Calu3 (cell line): ENCODE data around the gene OAS1. TPM values are rescaled to one million over a fixed set of nuclear protein-coding genes. Genes with fewer than 3 reads are reported as not detected.

Experiments used
- BruUV-seq: library from RNA; stranded (reverse); fragments of 400-500 nt; replicated peaks from 2 replicates; lab custom pipeline; 2021; lab: Mats Ljungman, UMichigan
- CTCF ChIA-PET: fragments of 300-600 bp; sonication (Branson Sonifier 250); formaldehyde crosslinking; loops from one replicate; lab custom pipeline; 2022; ENCODE audit warnings: antibody characterized with exemption; lab: Charles Lee
- DNase-seq: peaks from one replicate; pipeline ENCODE4 v3.0.0; 2022
- H3K27ac Mint-ChIP-seq: one replicate; pipeline ENCODE4 v1.8.0; 2022; ENCODE audit warnings: mixed read lengths; ENCODE audit not compliant: unreplicated experiment
- H3K27me3 Mint-ChIP-seq: one replicate; pipeline ENCODE4 v1.8.0; 2022; ENCODE audit warnings: mixed read lengths; ENCODE audit not compliant: unreplicated experiment
- H3K36me3 Mint-ChIP-seq: one replicate; pipeline ENCODE4 v1.8.0; 2022; ENCODE audit warnings: mild to moderate bottlenecking, moderate library complexity, mixed read lengths; ENCODE audit not compliant: insufficient read depth, unreplicated experiment
- H3K4me1 Mint-ChIP-seq: one replicate; pipeline ENCODE4 v1.8.0; 2022; ENCODE audit warnings: mild to moderate bottlenecking, low read depth, mixed read lengths; ENCODE audit not compliant: unreplicated experiment
- H3K4me3 Mint-ChIP-seq: one replicate; pipeline ENCODE4 v1.8.0; 2022; ENCODE audit warnings: mild to moderate bottlenecking, low read depth, moderate library complexity, mixed read lengths; ENCODE audit not compliant: unreplicated experiment
- H3K9me3 Mint-ChIP-seq: one replicate; pipeline ENCODE4 v1.8.0; 2022; ENCODE audit warnings: low read depth, mixed read lengths; ENCODE audit not compliant: unreplicated experiment
- CTCF ChIP-seq: fragments of 200-600 bp; IDR thresholded peaks from one replicate; pipeline ENCODE4 v1.8.0; 2022; ENCODE audit warnings: antibody characterized with exemption; ENCODE audit not compliant: unreplicated experiment
- intact Hi-C: fragments of 100-400 bp; cut with micrococcal nuclease; formaldehyde crosslinking; loops from one replicate; pipeline ENCODE4 v1.10.0; 2022; ENCODE audit not compliant: unreplicated experiment
- total RNA-seq: library from RNA; stranded (reverse); gene quantifications from 2 replicates; pipeline ENCODE4 v1.2.3, GENCODE V29; 2022

The OAS1 gene
- total RNA-seq, 1 experiment from 2014 or later = 170 TPM

GRCh38 chr12:112887550-112887949, 19.2 kb upstream of the OAS1 start:
- intact Hi-C loops = no loop called here
- Mint-ChIP-seq H3K4me3 (no peak overlapping the region), H3K27ac (no peak overlapping the region), H3K4me1 (no peaks in the 10 kb centered on the region), H3K27me3 (peaks cover 92% of the 10 kb centered on the region), H3K36me3 (no peaks in the 10 kb centered on the region), H3K9me3 (no peaks in the 10 kb centered on the region)
- no peak for TF ChIP-seq CTCF
- no peak for DNase-seq
- CTCF ChIA-PET = interaction anchor here (0.5 kb wide), 1 partner anchor 220 kb away, joined by 3 read pairs; no protein-coding TSS in a partner anchor
- no TSS peak for BruUV-seq

- Mint-ChIP-seq H3K4me1 (no peaks in the 10 kb centered on the region), H3K27me3 (peaks cover 66% of the 10 kb centered on the region), H3K27ac (no peak overlapping the region), H3K9me3 (no peaks in the 10 kb centered on the region), H3K4me3 (no peak overlapping the region), H3K36me3 (no peaks in the 10 kb centered on the region)
- intact Hi-C loops = no loop called here
- no peak for TF ChIP-seq CTCF
- no TSS peak for BruUV-seq
- DNase-seq = no peak
- CTCF ChIA-PET = interaction anchor here (0.7 kb wide), 1 partner anchor 197 kb away, joined by 3 read pairs; no protein-coding TSS in a partner anchor
Measured at GRCh38 chr12:112891093-112892024, 15.4 kb upstream of the OAS1 start.

- no peak for TF ChIP-seq CTCF
- CTCF ChIA-PET = interaction anchor here (1.0 kb wide), 1 partner anchor 14 kb away, joined by 4 read pairs; the partner anchor contains the start of gene OAS1
- no peaks in the 10 kb centered on the region for H3K4me1 Mint-ChIP-seq
- no peaks in the 10 kb centered on the region for H3K9me3 Mint-ChIP-seq
- intact Hi-C loops = no loop called here
- H3K4me3 Mint-ChIP-seq = no peak overlapping the region
- H3K36me3 Mint-ChIP-seq = no peaks in the 10 kb centered on the region
- peaks cover 68% of the 10 kb centered on the region for H3K27me3 Mint-ChIP-seq
- no TSS peak for BruUV-seq
- DNase-seq = no peak
- H3K27ac Mint-ChIP-seq = no peak overlapping the region
Measured at GRCh38 chr12:112892856-112893255, 13.9 kb upstream of the OAS1 start.

GRCh38 chr12:112894128-112894527, 12.6 kb upstream of the OAS1 start:
- no peak overlapping the region for H3K4me3 Mint-ChIP-seq
- TF ChIP-seq CTCF = no peak
- CTCF ChIA-PET = no interaction called here
- BruUV-seq = no TSS peak
- H3K27me3 Mint-ChIP-seq = peaks cover 68% of the 10 kb centered on the region
- H3K27ac Mint-ChIP-seq = no peak overlapping the region
- no peaks in the 10 kb centered on the region for H3K4me1 Mint-ChIP-seq
- intact Hi-C loops = no loop called here
- DNase-seq = no peak
- H3K9me3 Mint-ChIP-seq = no peaks in the 10 kb centered on the region
- H3K36me3 Mint-ChIP-seq = no peaks in the 10 kb centered on the region
